Measurements from ENCODE around the gene KDM1B.
A peak's percentile ranks its signal among the peaks of the same experiment; 100 is the strongest.

Gene KDM1B

GRCh38 chr6:18155150-18155863, at the start of gene KDM1B:
KDM1B (plus strand) TSS chr6:18155422; CDS start chr6:18159896, 4,474 bp downstream.
- Histone ChIP-seq H3K4me2 (peak within 1 kb of the TSS; percentile 98), H3K79me2 (ENCODE audit: insufficient read depth, low read depth) (no peaks in the 10 kb centered on the region), H3K4me1 (ENCODE audit: low read depth, poor library complexity, severe bottlenecking) (peaks cover 37% of the 10 kb centered on the region), H3K36me3 (ENCODE audit: insufficient read depth) (no peaks in the 10 kb centered on the region), H4K20me1 (ENCODE audit: insufficient read depth) (no peaks in the 10 kb centered on the region), H3K9ac (peak within 1 kb of the TSS; percentile 60), H2AFZ (ENCODE audit: low read depth) (peak within 1 kb of the TSS; percentile 94), H3K27me3 (ENCODE audit: insufficient read depth, low read depth) (no peaks in the 10 kb centered on the region), H3K27ac (peak within 1 kb of the TSS; percentile 45), H3K4me3 (IDR thresholded peaks at IDR 0.05; ENCODE audit: insufficient read depth, low read depth, low read length) (no peak within 1 kb of the TSS)
- no peak for TF ChIP-seq CTCF (conservative IDR thresholded peaks at IDR 0.05; ENCODE audit: low read depth, low read length)

GRCh38 chr6:18107061-18107460, 48.2 kb upstream of the KDM1B start:
- Histone ChIP-seq H4K20me1 (ENCODE audit: insufficient read depth) (no peaks in the 10 kb centered on the region), H3K4me1 (ENCODE audit: low read depth, poor library complexity, severe bottlenecking) (no peaks in the 10 kb centered on the region), H3K36me3 (ENCODE audit: insufficient read depth) (no peaks in the 10 kb centered on the region), H3K27ac (no peak overlapping the region), H3K27me3 (ENCODE audit: insufficient read depth, low read depth) (no peaks in the 10 kb centered on the region), H3K4me3 (IDR thresholded peaks at IDR 0.05; ENCODE audit: insufficient read depth, low read depth, low read length) (no peak overlapping the region), H2AFZ (ENCODE audit: low read depth) (no peak overlapping the region), H3K9ac (no peak overlapping the region), H3K79me2 (ENCODE audit: insufficient read depth, low read depth) (no peaks in the 10 kb centered on the region), H3K4me2 (no peak overlapping the region)
- TF ChIP-seq CTCF (conservative IDR thresholded peaks at IDR 0.05; ENCODE audit: low read depth, low read length) = no peak

- TF ChIP-seq CTCF (conservative IDR thresholded peaks at IDR 0.05; ENCODE audit: low read depth, low read length) = no peak
- H3K9ac ChIP-seq = no peak overlapping the region
- H3K4me2 ChIP-seq = no peak overlapping the region
Observed at GRCh38 chr6:18110162-18110561, 45.1 kb upstream of the KDM1B start.

GRCh38 chr6:18115356-18115755, 39.9 kb upstream of the KDM1B start:
- no peak overlapping the region for H3K4me3 ChIP-seq (IDR thresholded peaks at IDR 0.05; ENCODE audit: insufficient read depth, low read depth, low read length)
- no peaks in the 10 kb centered on the region for H4K20me1 ChIP-seq (ENCODE audit: insufficient read depth)
- H3K27me3 ChIP-seq (ENCODE audit: insufficient read depth, low read depth) = no peaks in the 10 kb centered on the region
- H3K4me2 ChIP-seq = no peak overlapping the region
- H3K36me3 ChIP-seq (ENCODE audit: insufficient read depth) = no peaks in the 10 kb centered on the region
- no peak overlapping the region for H3K9ac ChIP-seq
- H3K79me2 ChIP-seq (ENCODE audit: insufficient read depth, low read depth) = no peaks in the 10 kb centered on the region
- H3K4me1 ChIP-seq (ENCODE audit: low read depth, poor library complexity, severe bottlenecking) = no peaks in the 10 kb centered on the region
- H2AFZ ChIP-seq (ENCODE audit: low read depth) = no peak overlapping the region; the same call in 1 of the 2 replicates
- TF ChIP-seq CTCF (conservative IDR thresholded peaks at IDR 0.05; ENCODE audit: low read depth, low read length) = no peak
- H3K27ac ChIP-seq = no peak overlapping the region

More at GRCh38 chr6:18110162-18110561, 45.1 kb upstream of the KDM1B start:
- Histone ChIP-seq H3K36me3 (ENCODE audit: insufficient read depth) (no peaks in the 10 kb centered on the region), H4K20me1 (ENCODE audit: insufficient read depth) (no peaks in the 10 kb centered on the region), H3K4me3 (IDR thresholded peaks at IDR 0.05; ENCODE audit: insufficient read depth, low read depth, low read length) (no peak overlapping the region), H3K79me2 (ENCODE audit: insufficient read depth, low read depth) (no peaks in the 10 kb centered on the region), H3K27me3 (ENCODE audit: insufficient read depth, low read depth) (no peaks in the 10 kb centered on the region), H2AFZ (ENCODE audit: low read depth) (no peak overlapping the region), H3K27ac (no peak overlapping the region), H3K4me1 (ENCODE audit: low read depth, poor library complexity, severe bottlenecking) (no peaks in the 10 kb centered on the region)

Measured in KMS-11 (cell line).